ENCODE results near the gene MED22.

The MED22 gene

DNA sequence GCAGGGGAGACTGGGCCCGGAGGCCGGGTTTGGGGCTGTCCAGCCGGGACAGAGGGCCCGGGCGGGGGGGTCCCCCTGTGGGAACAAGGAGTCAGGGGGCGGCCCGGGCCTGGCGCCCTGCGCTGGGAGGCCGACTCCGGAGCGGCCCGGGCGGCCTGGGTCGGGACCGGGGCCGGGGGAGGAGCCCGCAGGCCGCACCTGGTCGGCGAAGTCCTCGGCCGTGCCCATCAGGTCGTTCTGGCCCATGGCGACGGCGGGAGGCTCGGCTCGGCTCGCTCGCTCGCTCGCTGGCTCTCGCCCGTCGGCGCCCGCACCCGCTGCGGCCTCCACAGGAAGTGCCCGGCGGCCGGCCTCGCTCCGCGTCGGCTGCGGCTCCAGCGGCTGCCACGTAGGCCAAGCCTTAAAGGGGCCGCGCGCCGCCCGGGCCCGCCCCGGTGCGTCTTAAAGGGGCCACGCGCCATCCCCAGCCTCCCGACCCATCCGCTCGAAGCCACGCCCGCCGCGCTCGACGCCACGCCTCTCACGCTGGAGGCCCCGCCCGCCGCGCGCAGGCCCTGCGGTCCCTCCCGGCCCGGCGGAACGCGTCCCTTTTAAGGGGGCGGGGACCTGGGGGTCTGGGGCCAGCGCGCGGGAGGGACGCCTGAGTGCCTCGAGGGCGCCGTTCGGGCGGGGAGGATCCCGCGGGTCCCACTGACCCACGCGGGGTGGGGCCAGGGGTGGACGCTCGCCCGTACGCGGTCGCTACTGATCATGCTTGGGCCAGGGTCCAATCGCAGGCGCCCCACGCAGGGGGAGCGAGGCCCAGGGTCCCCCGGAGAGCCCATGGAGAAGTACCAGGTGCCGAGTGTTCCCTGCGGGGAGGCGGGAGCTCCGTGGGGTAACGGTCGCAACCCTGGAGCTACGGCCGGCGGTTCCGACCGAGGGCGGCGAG is 28.1 kb upstream of the MED22 start, which contains the start of the genes STKLD1 and SURF4:
STKLD1 (plus strand) TSS at position 643 of the 931 bp plus-strand sequence; CDS start at position 751, 108 bp downstream.
SURF4 (minus strand) TSS at position 337 of the 931 bp plus-strand sequence; CDS start at position 246, 91 bp downstream.
- peak; percentile 78 to 91 for DNase-seq

DNA sequence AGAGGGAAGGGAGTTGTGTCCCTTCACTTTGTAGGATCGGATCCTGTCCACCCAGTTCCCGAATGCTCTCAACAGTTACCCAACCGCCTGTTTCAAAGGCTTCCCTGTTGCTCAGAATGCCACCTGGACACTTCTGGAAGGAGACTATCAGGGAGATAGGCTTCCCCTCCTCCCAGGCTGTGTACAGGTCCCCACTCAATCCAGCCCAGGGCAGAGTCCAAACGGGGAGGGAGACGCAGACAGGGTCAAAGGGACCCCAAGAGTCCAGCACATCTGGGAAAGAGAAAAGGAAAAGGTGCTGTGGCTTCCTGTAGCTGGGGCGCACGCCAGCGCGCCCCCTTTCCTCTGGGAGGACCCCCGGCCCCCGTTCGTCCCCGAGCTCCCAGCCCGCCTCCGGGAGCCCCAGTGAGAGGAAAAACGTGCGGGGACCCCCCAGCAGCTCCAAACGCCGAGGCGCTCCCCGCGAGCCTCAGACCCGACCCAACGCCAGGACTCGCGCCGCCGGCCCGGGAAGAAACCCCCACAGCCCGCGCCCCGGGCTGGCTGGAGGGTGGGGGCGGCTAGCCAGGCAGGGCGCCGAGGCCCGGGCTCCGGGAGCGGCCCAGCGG is 27.3 kb upstream of the MED22 start:
- peak in 1 of 2 experiments; percentile 61 for DNase-seq

DNA sequence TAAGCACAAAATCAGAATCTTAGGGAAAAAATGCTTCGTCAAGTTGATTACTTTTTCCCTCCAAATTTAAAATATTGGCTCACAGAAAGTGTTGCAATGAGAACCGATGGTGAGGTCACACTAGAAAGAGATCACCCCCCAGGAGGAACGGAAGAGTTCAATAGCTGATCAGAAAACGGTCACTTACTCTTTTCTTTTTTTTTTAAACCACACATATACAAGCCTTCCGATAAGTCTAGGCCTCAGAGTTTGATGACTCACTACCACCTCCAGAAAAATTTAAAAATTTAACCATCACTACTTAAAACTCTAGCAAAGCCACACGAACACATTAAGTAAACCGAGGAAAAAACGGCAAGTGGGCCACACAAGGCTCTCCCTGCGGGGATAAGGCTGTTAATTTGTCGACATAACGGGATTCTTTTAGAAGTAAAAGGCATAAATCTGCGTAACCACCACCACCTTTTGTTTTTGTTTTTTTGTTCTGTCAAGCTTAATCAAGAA is 26.7 kb upstream of the MED22 start:
- DNase-seq: peak in 1 of 2 experiments; percentile 38

DNA sequence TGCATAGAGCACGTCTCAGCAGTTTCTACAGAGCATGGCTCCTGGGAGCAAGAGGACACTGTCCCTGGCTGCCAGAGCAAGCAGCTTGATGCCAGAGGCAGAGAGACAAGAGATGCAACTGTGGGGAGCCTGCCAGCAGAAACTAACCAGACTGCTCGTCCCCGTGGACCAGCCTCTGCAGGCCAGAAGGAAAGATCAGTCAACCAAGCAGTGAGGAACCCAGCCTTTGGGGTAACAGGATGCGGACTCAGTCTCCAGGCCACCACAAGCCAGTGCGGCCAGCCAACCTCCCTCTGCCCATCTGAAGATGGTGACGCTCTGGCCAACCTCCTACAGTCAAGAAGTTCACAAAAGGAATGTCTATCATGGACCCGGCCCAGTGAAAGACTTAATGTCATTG is 24.2 kb upstream of the MED22 start:
- no peak for DNase-seq

DNA sequence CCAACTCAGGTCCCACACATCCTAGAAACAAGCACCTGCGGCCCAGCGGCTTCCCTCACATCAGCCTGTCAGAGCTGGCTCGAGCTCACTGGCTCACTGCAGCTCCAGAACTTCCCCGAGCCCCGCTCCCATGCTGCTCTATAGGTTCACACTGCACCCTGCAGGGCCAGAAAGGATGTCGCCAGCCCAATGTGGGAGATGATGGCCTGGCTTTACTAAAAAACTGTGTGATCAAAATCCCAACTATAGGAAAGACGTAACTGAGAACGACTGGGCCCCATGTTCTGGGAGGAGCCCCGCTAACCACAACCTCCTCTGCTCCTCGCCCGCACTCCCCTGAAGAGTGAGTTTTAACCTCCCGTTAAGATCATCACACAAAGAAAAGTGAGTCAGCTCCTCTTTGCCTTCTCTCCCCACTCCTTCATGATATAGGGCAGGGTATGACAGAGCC is 23.4 kb upstream of the MED22 start:
- DNase-seq: no peak

DNA sequence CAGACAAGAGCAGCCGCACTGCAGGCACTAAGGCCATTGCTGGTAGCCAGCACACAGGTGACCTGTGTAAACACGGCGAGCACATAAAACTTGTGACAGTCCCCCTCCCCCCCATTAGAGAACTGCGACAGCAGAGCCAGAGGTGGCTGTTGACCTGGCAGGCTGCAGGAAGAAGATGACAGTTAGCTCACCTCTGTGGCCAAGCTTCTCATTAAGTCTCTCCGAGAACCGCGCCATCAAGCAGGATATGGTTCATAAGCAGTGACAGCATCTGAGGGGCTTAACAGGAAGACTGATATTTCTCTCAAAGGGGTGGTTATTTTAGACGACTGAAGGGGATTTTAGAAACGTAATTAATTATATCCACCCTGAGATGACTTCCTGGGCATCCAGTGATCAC is 22.8 kb upstream of the MED22 start:
- no peak for DNase-seq

DNA sequence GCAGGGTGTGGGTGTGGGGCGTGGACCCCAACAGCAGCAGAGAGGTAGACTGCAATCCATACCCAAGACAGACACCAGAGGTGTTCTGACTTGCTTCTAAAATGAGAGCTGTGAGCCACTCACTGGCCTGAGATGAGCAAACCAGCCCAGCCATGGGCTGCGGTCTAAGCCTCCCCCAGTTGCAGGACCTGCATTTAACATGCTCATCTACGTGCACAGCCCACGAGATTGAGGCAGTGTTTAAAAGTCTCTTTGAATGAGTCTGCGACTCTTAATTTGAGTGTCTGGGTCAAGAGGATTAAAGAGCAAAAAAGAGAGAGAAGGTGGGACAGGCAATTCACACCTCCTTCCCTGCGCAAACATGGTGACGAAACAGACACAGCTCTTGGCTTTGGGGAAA is 22.0 kb upstream of the MED22 start:
- no peak for DNase-seq

DNA sequence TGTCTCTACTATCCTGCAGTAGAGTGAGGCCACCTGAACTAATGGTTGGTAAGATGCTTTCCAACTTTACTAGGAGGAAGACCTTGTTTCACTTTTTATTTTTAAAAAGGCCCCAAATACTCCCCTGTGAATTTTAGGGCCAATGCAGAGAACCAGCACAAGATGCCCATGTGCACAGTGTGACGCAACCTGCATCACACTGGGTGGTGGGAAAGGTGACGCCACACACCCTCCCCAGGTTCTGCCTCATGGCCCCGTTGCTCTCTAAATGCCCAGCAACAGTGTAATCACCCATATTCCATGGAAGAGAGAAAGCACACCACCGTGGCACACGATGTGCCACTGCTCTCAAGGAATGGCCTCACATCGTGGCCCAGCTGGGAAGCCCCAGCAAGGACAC is 21.5 kb upstream of the MED22 start:
- no peak for DNase-seq

DNA sequence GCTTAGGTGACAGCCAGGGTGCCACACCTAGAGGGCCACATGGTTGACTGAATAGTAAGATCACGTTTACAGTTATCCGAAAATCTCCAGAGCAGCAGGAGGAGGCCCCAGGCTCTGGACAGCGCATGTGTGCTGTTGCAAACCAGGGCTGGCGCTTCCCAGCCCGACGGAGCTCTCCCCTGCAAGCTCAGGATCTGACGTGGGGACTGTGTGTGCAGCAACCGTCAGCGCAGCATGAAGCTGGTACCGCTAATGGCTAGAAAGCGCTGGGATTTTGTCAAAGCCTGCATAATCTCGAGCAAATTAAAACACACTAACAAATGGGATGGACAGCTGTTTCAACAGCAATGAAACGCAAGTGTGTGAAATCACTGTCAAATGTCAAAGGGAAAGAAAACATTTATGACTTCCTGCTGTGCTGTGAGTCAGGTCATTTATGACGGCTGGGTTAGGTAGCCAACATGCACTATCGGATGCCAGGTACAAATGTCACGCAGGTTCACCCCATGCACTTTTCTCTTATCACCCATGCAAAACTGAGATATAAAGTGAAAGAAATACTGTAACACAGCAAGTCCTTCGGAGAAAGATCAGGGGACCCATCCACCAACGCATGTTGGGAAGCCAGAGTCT is 20.4 kb upstream of the MED22 start:
- DNase-seq: no peak

DNA sequence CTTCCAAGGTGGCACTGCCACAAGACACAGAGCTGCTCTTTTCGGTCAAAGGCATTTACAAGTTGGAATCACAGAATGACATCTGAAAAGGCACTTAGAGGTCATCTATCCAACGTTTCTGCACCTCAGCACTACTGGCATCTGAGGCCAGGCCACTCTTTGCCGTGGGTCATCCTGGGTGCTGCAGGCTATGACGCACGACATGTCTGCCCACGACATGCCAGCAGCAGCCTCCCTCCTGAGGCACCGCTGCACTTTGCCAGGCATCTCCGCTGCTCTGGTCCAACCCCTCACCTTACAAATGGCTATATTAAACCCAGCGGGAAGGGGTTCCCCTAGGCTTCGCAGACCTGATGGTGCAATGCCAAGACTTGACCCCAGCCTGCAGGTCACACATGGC is 19.8 kb upstream of the MED22 start:
- no peak for DNase-seq

DNA sequence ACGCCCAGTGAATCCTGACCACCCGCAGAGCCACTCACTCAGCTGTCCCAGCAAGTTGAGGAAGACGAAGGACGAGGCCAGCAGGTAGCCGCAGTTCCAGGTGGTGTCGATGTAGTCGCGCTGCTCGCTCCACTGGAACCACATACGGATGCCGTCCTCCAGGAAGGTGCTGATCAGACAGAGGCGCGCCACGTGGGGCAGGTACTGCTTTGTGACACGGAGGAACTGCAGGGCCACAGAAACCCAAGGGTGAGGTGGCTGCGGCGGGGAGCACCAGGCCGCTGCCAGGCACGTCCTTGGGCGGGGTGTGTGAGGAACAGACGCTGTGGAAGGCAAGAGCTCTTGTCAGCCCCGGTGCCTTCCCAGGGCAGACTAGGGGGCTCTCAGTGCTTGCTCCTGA is 19.3 kb upstream of the MED22 start:
- DNase-seq: no peak

DNA sequence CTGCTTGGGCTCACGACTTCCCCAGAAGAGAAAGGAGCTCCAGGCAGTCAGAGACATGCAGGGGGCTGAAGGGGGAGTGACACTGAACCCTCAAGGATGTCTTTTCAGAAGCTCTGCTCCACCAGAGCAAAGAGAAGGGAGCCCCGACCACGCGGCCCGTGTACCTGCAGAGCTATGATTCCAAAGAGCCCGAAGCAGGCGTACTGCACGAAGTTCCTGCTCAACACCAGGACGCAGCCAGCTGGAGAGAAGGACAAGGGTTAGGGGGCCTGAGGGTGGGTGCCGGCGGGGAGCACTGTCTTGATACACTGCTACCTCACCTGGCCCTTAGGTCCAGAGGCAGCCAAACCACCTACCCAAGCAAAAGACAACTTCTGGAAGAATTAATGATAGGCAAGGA is 18.5 kb upstream of the MED22 start:
- DNase-seq: no peak

DNA sequence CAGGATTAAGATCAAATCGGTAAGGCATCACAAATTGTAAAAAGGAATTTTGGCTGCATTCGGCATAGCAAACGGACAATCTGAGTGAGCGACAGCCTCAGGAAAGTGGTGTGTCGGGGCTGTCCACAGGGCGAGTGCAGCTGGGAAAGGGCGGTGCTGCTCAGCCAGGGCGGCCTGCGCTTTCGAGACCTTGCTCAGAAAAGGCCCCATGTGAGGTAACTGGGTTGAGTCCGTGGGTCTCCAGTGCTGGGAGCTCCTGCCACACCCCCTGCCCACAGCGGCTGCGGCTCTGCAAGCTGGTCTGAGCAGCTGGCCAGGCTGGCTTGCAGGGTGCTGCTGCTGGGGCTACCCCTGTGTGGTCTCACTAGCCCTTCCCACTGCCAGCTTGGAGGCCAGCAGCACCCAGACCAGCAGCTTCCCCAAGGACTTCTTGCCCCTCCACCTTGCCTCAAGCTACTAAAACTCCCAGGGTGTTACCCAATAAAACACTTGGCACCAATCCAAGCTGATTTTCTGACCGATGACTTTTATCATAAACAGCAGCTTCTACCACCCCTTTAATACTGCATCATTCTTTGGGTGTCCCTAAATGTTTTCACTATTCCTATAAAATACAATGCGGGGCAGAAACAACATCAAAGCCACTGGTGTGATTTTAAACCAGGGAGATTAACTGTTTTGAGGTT is 14.6 kb upstream of the MED22 start:
- DNase-seq: no peak

DNA sequence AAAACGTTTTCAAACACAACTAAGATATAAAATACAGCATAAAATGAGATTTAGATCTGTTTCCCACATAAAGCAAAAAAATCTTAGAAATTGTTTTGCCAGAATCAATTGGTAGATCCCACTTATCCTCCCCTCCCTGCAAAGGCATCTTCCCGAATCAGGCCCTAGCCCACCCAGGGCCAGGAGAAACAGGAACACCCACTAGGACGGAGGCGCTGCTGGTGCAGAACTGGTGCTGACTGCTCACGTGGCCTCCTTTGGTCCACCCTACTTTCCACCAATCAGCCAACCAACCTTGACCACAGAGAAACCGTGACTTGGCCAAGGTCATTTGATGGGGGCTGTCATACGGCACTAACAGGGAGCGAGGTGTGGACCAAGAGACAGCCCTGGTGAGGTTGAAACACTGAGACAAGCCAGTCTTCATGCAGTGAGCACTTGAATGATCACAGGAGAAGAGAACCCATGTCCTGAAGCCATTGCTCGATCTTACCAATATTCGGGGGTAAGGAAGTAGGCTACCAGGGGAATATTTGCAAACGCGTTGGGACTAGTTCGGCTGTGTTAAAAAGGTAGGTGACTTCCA is 13.7 kb upstream of the MED22 start:
- no peak for DNase-seq

DNA sequence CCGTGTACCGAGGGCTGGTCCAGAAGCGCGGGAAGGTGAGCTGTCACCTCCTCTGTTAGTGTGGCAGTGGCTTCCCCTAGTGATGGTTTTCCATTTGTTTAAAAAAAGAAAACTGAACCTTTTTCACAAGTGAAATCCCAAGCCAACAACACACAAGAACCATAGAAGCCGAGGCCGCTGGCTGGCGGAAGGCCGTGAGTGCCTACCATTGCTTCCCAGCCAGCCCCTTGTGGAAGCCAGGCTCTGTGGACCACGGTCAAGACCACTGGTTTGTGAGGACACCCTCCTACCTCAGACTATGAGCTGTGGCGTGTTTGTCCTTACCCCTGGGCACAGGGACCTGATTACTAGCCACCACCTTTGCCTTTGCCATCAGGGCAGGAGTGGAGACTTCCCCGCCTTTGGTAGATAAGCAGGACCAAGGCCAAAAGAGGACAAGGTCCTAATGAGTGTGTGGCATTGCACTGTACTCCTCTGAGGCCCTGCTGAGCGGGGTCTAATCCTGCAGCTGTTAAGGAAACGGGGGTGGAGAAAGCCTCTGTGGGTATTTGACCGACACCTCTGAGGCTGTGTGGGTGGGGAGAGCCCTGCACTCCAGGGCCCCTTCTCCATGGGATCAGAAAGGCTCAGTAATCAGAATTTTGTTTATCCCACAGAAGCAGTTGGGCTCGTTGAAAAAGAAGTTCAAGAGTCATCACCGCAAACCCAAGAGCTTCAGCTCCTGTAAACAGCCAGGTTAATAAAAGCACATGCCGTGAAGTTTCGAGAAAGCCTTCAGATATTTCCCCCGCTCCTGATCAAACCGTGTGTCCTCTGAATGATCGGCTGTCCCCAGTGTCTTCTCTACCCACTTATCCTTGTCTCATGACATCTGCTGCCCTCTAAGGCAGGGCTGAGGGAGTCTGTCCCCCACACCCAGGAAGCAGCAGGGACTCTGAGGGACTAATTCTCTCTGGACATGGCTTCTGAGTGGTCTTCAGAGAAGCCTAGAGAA is 12.8 kb upstream of the MED22 start:
- DNase-seq: no peak

DNA sequence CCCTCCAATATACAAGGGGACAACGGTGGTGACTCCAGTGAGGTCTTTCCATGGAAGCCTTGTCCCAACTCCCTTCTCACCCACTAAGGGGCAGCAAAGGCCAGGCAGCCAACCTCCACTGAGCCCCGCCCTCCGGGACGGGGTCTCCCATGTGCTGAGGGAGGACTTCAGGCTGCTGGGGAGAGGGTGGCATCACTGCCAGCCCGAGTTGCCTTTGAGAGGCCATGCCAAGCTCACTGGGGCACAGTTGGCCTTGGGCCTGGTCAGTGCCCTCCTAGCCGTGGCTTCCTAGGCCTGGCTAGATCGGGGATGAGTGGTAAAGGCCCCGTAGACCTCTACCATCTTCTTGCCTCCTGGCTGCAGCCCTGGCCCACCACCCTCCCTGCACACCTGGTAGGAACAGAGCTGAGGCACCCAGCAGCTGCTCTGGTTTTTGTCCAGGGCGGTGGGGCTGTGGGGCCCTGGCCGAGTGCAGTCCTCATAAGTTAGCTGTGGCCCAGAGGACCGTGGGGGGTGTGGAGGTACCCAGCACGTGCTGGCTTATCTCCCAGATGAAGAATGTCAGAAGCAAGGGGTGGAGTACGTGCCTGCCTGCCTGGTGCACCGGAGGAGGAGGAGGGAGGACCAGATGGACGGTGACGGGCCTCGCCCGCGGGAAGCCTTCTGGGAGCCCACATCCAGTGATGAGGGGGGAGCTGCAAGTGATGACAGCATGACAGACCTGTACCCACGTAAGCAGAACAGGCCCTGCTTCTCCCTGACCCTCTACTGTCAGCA is 11.7 kb upstream of the MED22 start:
- no peak for DNase-seq

DNA sequence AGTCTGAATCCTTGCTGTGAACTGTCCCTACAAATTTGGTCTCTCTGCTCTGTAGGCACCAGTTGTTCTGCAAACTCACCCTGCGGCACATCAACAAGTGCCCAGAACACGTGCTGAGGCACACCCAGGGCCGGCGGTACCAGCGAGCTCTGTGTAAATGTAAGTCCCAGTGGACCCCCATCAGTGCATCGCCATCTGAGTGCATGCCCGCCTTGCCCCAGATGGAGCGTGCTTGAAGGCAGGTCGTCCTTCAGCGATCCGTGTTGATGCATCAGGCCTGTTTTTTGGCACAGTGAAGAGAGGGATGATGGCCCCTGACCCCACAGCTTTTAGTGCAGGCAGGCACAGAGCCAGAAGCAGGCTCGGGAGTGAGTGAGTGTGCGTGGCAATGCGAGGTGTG is 9.7 kb upstream of the MED22 start:
- no peak for DNase-seq

DNA sequence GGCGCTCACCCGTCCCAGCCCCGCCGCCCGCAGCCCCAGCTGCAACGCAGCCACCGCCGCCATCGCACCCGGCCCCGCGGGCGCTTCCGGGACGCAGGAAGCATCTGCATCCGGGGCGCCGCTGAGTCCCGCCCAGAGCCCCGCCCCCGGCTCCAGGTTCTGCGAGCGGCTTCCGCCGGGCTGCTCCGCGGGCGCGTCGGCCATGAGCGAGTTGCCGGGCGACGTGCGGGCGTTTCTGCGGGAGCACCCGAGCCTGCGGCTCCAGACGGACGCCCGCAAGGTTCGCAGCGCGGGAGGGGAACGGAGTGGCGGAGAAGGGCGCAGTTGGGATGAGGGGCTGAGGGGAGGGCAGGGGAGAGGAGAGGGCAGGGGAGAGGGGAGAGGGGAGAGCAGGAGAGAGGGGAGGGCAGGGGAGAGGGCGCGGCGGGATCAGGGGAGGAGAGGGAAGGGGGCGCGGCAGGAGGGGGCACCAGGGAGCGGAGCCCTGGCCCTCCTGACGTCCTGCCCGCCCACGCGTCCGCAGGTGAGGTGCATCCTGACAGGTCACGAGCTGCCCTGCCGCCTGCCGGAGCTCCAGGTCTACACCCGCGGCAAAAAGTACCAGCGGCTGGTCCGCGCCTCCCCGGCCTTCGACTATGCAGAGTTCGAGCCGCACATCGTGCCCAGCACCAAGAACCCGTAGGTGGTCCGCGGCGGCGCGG is 8.6 kb upstream of the MED22 start, which contains the start of the genes SURF1 and SURF2:
SURF1 (minus strand) TSS at position 97 of the 701 bp plus-strand sequence; CDS start at position 63, 34 bp downstream.
SURF2 (plus strand) TSS at position 160 of the 701 bp plus-strand sequence; CDS start at position 203, 43 bp downstream.
- DNase-seq: peak; percentile 40 to 72

DNA sequence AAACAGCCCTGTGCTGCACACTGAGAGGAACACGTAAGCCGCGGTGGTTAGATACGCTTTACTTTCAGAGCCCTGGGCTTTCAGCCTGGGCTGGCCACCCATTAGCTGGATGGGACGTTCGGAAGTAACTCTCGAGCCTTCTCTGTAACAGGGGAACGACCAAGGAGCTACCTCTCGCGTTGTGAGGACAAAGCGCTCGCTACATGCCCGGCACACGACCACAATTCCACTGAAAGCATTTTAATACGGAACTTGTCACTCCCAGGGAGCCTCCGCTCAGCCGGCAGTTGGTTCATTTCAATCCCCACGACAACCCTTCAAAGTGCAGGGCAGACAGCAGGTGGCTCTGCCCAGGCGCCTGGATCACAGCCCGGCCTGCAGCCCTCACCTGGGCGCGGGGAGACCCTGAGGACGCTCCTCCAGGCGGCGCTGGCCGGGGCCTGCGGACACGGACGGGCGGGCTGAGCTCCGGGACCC is 8.0 kb upstream of the MED22 start:
- no peak for DNase-seq
